Left ventricle myocardium superior (tissue), 1 donor: ENCODE measurements around the gene NLRP3. TPM values are rescaled to one million over a fixed set of nuclear protein-coding genes. Genes with fewer than 3 reads are reported as not detected.

Experiments used
- total RNA-seq: library from RNA; stranded (reverse); fragmentation: NEBNext Ultra II Directional; extraction: Animal tissue kit (Norgen Biotek cat#: 25700); gene quantifications from one replicate; pipeline ENCODE4 v1.2.1, GENCODE V29; 2021
- donor health status: DM: no; HTN: yes; CAD: no; lungs with severe emphysema.

NLRP3 gene
- total RNA-seq, 1 donor from 2014 or later = 0.64 TPM

Other genes starting within 250 kb of the NLRP3 start
- gene ZNF124, start 244.2 kb upstream of the NLRP3 start, total RNA-seq = 7.3 TPM
- gene VN1R5, start 160.1 kb upstream of the NLRP3 start, total RNA-seq = not detected
- 15.0 TPM for gene ZNF496, start 84.3 kb upstream of the NLRP3 start, total RNA-seq
- not detected for gene OR2B11, start 41.9 kb downstream of the NLRP3 start, total RNA-seq
- not detected for gene OR2C3, start 120.3 kb downstream of the NLRP3 start, total RNA-seq
- gene GCSAML, start 133.0 kb downstream of the NLRP3 start, total RNA-seq = not detected
- not detected for gene OR2G2, start 172.2 kb downstream of the NLRP3 start, total RNA-seq
- not detected for gene OR2G3, start 189.4 kb downstream of the NLRP3 start, total RNA-seq